ENCODE data around the gene FAM163B.

GRCh38 chr9:133607381-133607780 is 1.8 kb downstream of the FAM163B start:
- no peak for TF ChIP-seq EZH2 (optimal IDR thresholded peaks at IDR 0.05; ENCODE audit: low read depth, low read length)
- no peak for TF ChIP-seq CTCF (IDR thresholded peaks at IDR 0.05; ENCODE audit: low read length)
- TF ChIP-seq EZH2phosphoT487 (IDR thresholded peaks at IDR 0.05; ENCODE audit: low read length) = no peak

All from MM.1S (cell line).